Measurements from ENCODE around the gene ANG. TPM values are rescaled to one million over a fixed set of nuclear protein-coding genes. Genes with fewer than 3 reads are reported as not detected.
"Not testable (repeated sequence)": the region's sequence is repeated elsewhere in the genome, so short reads cannot be mapped to it uniquely, and the experiment has no call there.

The ANG gene
- total RNA-seq, 1 experiment from 2014 or later, result 5.2 TPM

- in situ Hi-C loops (cut with HindIII; ENCODE audit: low pct_unique_long_range_greater_than_20kb, low sequenced_read_pairs), result no loop called here
- no peak for DNase-seq (ENCODE audit: low read depth, low spot score)
These were observed 1.0 kb upstream of the ANG start for GRCh38 chr14:20687362-20688166.

GRCh38 chr14:20690848-20691640, 2.5 kb downstream of the ANG start:
- DNase-seq (ENCODE audit: low read depth, low spot score), result peak; percentile 84
- in situ Hi-C loops (cut with HindIII; ENCODE audit: low pct_unique_long_range_greater_than_20kb, low sequenced_read_pairs), result no loop called here

- no peak for DNase-seq (ENCODE audit: low read depth, low spot score)
- in situ Hi-C loops (cut with HindIII; ENCODE audit: low pct_unique_long_range_greater_than_20kb, low sequenced_read_pairs), result no loop called here
These were observed 3.7 kb downstream of the ANG start for GRCh38 chr14:20692116-20692751.

GRCh38 chr14:20696764-20697163, 8.2 kb downstream of the ANG start:
- no peak for DNase-seq (ENCODE audit: low read depth, low spot score)
- in situ Hi-C loops (cut with HindIII; ENCODE audit: low pct_unique_long_range_greater_than_20kb, low sequenced_read_pairs), result no loop called here

GRCh38 chr14:20697273-20698017, 8.9 kb downstream of the ANG start:
- in situ Hi-C loops (cut with HindIII; ENCODE audit: low pct_unique_long_range_greater_than_20kb, low sequenced_read_pairs), result no loop called here
- peak; percentile 85 for DNase-seq (ENCODE audit: low read depth, low spot score)

- in situ Hi-C loops (cut with HindIII; ENCODE audit: low pct_unique_long_range_greater_than_20kb, low sequenced_read_pairs), result no loop called here
- DNase-seq (ENCODE audit: low read depth, low spot score), result no peak
These were observed 9.4 kb downstream of the ANG start for GRCh38 chr14:20698018-20698329.

- in situ Hi-C loops (cut with HindIII; ENCODE audit: low pct_unique_long_range_greater_than_20kb, low sequenced_read_pairs), result no loop called here
- DNase-seq (ENCODE audit: low read depth, low spot score), result no peak
These were observed 10.4 kb downstream of the ANG start for GRCh38 chr14:20698934-20699333.

- no peak for DNase-seq (ENCODE audit: low read depth, low spot score)
- in situ Hi-C loops (cut with HindIII; ENCODE audit: low pct_unique_long_range_greater_than_20kb, low sequenced_read_pairs), result no loop called here
These were observed 11.4 kb downstream of the ANG start for GRCh38 chr14:20699931-20700330.

GRCh38 chr14:20700965-20701364, 12.4 kb downstream of the ANG start:
- DNase-seq (ENCODE audit: low read depth, low spot score); in situ Hi-C loops (cut with HindIII; ENCODE audit: low pct_unique_long_range_greater_than_20kb, low sequenced_read_pairs): not testable (repeated sequence)

- no peak for DNase-seq (ENCODE audit: low read depth, low spot score)
- in situ Hi-C loops (cut with HindIII; ENCODE audit: low pct_unique_long_range_greater_than_20kb, low sequenced_read_pairs), result no loop called here
These were observed 18.2 kb downstream of the ANG start for GRCh38 chr14:20706657-20707355.

GRCh38 chr14:20707622-20708021, 19.1 kb downstream of the ANG start:
- in situ Hi-C loops (cut with HindIII; ENCODE audit: low pct_unique_long_range_greater_than_20kb, low sequenced_read_pairs), result no loop called here
- no peak for DNase-seq (ENCODE audit: low read depth, low spot score)

- in situ Hi-C loops (cut with HindIII; ENCODE audit: low pct_unique_long_range_greater_than_20kb, low sequenced_read_pairs), result no loop called here
- DNase-seq (ENCODE audit: low read depth, low spot score), result no peak
These were observed 22.7 kb downstream of the ANG start for GRCh38 chr14:20711261-20711660.

- in situ Hi-C loops (cut with HindIII; ENCODE audit: low pct_unique_long_range_greater_than_20kb, low sequenced_read_pairs), result no loop called here
- DNase-seq (ENCODE audit: low read depth, low spot score), result no peak
These were observed 23.1 kb downstream of the ANG start for GRCh38 chr14:20711685-20712084.

- in situ Hi-C loops (cut with HindIII; ENCODE audit: low pct_unique_long_range_greater_than_20kb, low sequenced_read_pairs), result no loop called here
- DNase-seq (ENCODE audit: low read depth, low spot score), result no peak
These were observed 24.3 kb downstream of the ANG start for GRCh38 chr14:20712904-20713303.

GRCh38 chr14:20714593-20715250, 26.2 kb downstream of the ANG start:
- in situ Hi-C loops (cut with HindIII; ENCODE audit: low pct_unique_long_range_greater_than_20kb, low sequenced_read_pairs), result no loop called here
- no peak for DNase-seq (ENCODE audit: low read depth, low spot score)

GRCh38 chr14:20719777-20720176, 31.2 kb downstream of the ANG start:
- no peak for DNase-seq (ENCODE audit: low read depth, low spot score)
- in situ Hi-C loops (cut with HindIII; ENCODE audit: low pct_unique_long_range_greater_than_20kb, low sequenced_read_pairs), result no loop called here

- no peak for DNase-seq (ENCODE audit: low read depth, low spot score)
- in situ Hi-C loops (cut with HindIII; ENCODE audit: low pct_unique_long_range_greater_than_20kb, low sequenced_read_pairs), result no loop called here
These were observed 32.2 kb downstream of the ANG start for GRCh38 chr14:20720741-20721140.

Measured in SK-MEL-5 (cell line).